Transverse colon (tissue), 4 donors: ENCODE results near the gene WDR72.

Experiments used
- CTCF ChIP-seq, 5 experiments: fragments of 200-600 bp in 3 of 5; fragments of 450-650 bp in 2 of 5; sonication (generic) in 3 of 5; IDR thresholded peaks; 1 replicate in 2 of 5; 2 replicates in 3 of 5; pipeline ENCODE4 v1.5.1; 2016 to 2017; ENCODE audit warnings: antibody characterized with exemption in 5 of 5, inconsistent platforms in 3 of 5, mild to moderate bottlenecking in 2 of 5, moderate library complexity in 1 of 5
- POLR2AphosphoS5 ChIP-seq, 3 donors: sonication (generic); formaldehyde crosslinking; IDR thresholded peaks; one replicate each; pipeline ENCODE4 v1.6.1; 2016; ENCODE audit warnings: antibody characterized with exemption in 3 of 3

GRCh38 chr15:53473886-53474285, 285.6 kb downstream of the WDR72 start:
- no peak for TF ChIP-seq CTCF (IDR thresholded peaks at IDR 0.05)
- no peak for TF ChIP-seq POLR2AphosphoS5 (IDR thresholded peaks at IDR 0.05)
